HG02623 (cell line): ENCODE data around the gene CRYGN.

Experiments used
- ATAC-seq: cut with Tn5 transposase; IDR thresholded peaks from one replicate; pipeline ENCODE4 v1.9.1; 2021; ENCODE audit warnings: moderate library complexity; ENCODE audit not compliant: unreplicated experiment

The CRYGN gene

GRCh38 chr7:151408839-151409666 is 30.9 kb downstream of the CRYGN start:
- ATAC-seq = no peak

- ATAC-seq = no peak
These were observed 31.5 kb downstream of the CRYGN start for GRCh38 chr7:151408498-151408838.

- ATAC-seq = no peak
These were observed 32.9 kb downstream of the CRYGN start for GRCh38 chr7:151406886-151407583.

- ATAC-seq = no peak
These were observed 33.7 kb downstream of the CRYGN start for GRCh38 chr7:151406051-151406875.

GRCh38 chr7:151405588-151405987 is 34.4 kb downstream of the CRYGN start:
- ATAC-seq = no peak

GRCh38 chr7:151405056-151405455 is 34.9 kb downstream of the CRYGN start:
- no peak for ATAC-seq

GRCh38 chr7:151404216-151405011 is 35.5 kb downstream of the CRYGN start:
- no peak for ATAC-seq

GRCh38 chr7:151403764-151404163 is 36.2 kb downstream of the CRYGN start:
- no peak for ATAC-seq

GRCh38 chr7:151402029-151402835 is 37.7 kb downstream of the CRYGN start:
- no peak for ATAC-seq

GRCh38 chr7:151400626-151401315 is 39.2 kb downstream of the CRYGN start:
- ATAC-seq = no peak

GRCh38 chr7:151399906-151400305 is 40.0 kb downstream of the CRYGN start:
- ATAC-seq = no peak

- ATAC-seq = no peak
These were observed 40.7 kb downstream of the CRYGN start for GRCh38 chr7:151399305-151399601.

- no peak for ATAC-seq
These were observed 41.3 kb downstream of the CRYGN start for GRCh38 chr7:151398446-151399304.

GRCh38 chr7:151397026-151397425 is 42.9 kb downstream of the CRYGN start:
- ATAC-seq = no peak

GRCh38 chr7:151396328-151396970 is 43.5 kb downstream of the CRYGN start:
- ATAC-seq = no peak

GRCh38 chr7:151395036-151395367 is 44.9 kb downstream of the CRYGN start:
- no peak for ATAC-seq

- ATAC-seq = no peak
These were observed 45.6 kb downstream of the CRYGN start for GRCh38 chr7:151394076-151395035.
